COLO668 (cell line): ENCODE measurements around the gene NMUR1.
"Not testable (repeated sequence)": the region's sequence is repeated elsewhere in the genome, so short reads cannot be mapped to it uniquely, and the experiment has no call there.

Experiments
- DNase-seq: peaks from one replicate; lab custom pipeline; 2025; ENCODE audit not compliant: unreplicated experiment; lab: John Stamatoyannopoulos, UW

NMUR1 gene, protein sequence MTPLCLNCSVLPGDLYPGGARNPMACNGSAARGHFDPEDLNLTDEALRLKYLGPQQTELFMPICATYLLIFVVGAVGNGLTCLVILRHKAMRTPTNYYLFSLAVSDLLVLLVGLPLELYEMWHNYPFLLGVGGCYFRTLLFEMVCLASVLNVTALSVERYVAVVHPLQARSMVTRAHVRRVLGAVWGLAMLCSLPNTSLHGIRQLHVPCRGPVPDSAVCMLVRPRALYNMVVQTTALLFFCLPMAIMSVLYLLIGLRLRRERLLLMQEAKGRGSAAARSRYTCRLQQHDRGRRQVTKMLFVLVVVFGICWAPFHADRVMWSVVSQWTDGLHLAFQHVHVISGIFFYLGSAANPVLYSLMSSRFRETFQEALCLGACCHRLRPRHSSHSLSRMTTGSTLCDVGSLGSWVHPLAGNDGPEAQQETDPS

GRCh38 chr2:231530099-231531011, at the start of gene NMUR1:
Gene NMUR1, minus strand, starts transcription at chr2:231530445. Its CDS starts 84 bp downstream, at chr2:231530361.
- DNase-seq: peak; percentile 29

GRCh38 chr2:231579560-231579959, 49.3 kb upstream of the NMUR1 start:
- DNase-seq: no peak

- not testable (repeated sequence) for DNase-seq
These were observed 48.4 kb upstream of the NMUR1 start for GRCh38 chr2:231578655-231579054.

- no peak for DNase-seq
These were observed 46.2 kb upstream of the NMUR1 start for GRCh38 chr2:231576465-231576864.

GRCh38 chr2:231575612-231576256, 45.5 kb upstream of the NMUR1 start:
- DNase-seq: no peak

DNA sequence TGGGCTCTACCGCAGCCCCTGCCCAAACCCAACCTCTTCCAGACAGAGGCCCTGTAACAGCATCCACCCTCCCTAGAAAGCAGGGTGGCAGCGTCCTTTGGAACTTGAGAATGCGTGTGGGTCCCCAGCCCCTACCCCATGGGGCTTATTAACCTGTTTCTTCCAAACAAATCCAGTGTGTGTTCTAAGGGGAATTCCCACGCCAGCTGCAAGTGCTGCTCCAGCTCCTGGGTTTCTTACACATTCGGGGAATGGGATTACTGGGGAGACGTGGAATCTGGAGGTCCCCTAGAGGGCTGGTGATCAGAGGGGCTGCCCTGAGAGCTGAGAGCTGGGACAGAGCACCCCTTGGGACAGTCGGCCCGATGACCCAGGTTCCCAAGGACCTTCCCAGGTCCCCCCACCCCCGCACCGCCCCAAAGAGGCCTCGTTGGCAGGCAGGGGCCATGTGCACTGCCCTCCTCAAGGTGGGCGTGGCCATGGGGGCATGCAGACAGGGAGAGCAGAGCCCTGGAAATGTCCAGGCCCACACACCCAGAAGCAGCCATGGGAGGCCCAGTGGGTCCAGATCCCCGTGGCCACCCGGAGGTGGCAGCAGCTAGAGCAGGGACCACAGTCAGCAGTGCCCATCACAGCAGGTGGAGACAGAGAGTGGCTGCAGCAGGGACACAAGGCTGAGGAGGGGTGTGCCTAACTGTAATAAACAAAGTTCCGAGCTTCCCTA, 43.6 kb upstream of the NMUR1 start:
- DNase-seq: no peak

DNA sequence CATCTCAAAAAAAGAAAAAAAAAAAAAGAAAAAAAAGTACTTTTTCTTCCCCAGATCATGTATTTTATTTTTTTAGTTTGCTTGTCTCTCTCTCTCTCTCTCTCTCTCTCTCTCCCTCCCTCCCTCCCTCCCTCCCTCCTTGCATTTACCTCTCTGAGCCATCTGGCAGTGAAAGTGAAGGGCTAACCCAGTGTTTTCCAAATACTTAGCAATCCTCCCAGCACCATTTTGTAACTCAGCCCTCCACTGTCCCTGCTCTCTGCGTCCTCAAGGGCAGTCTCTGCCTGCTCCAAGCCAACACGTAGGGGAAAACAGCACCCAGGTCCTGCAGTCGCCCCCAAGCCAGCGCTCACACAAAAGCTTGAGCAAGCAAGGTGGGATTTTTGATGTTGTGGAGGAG, 42.9 kb upstream of the NMUR1 start:
- no peak for DNase-seq

DNA sequence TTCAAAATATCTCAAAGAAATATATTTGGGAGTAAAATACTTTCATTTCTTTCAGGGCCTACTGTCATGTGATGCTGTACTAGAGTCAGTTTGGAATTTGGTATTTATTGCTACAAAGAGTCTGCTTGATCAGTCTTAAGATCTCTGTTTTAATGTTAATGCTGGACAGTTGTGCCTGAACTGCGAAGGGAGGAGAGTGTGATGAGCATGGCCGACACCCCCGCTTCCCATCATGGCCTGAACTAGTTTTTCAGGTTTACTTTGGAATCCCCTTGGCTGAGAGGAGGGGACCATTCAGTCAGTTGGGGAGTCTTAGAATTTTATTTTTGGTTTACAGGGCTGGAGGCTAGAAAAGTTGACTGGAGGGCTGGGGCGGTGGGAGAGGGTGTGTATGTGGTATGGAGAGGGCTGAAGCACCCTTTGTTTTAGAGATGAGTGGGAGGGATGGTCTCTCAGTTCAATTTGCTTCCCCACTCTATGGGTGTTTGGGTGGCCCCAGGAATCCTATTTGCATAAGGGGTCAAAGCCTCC, 41.5 kb upstream of the NMUR1 start:
- DNase-seq: no peak

GRCh38 chr2:231570915-231571314, 40.7 kb upstream of the NMUR1 start:
- not testable (repeated sequence) for DNase-seq

- DNase-seq: peak; percentile 26
These were observed 38.7 kb upstream of the NMUR1 start for GRCh38 chr2:231568785-231569435.

DNA sequence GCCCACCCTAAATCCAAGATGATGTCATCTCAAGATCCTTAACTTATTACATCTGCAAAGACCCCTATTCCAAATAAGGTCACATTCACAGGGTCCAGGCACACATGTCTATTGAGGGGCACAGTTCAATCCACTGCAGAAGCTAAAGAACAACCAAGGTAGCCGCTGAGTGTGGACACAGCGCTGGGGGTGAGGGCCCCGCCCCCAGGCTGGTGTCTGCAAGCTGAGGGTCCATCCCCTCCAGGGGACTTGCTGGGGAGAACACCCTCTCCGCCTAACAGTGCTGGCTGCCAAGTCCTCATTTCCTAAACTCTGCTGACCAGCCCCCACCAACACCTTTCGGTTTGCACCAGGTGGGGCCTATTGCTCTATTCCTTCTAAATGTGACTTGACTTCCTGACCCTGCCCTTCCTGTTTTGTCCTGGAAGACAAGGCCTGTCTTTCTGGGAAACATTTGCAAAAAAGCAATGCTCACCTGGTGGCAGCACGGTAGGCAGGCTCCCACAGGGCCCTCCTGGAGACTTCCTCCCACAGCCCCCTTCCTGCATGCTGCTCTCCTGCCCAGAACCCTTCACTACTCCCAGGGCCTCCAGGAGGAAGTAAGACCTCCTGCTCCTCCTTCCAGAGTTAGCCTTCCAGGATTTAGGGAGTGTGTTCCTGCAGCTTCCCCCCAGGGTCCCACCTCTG, 38.0 kb upstream of the NMUR1 start:
- DNase-seq: no peak

GRCh38 chr2:231567159-231567558, 36.9 kb upstream of the NMUR1 start:
- DNase-seq: no peak

GRCh38 chr2:231565887-231566594, 35.8 kb upstream of the NMUR1 start:
- no peak for DNase-seq

- peak; percentile 42 for DNase-seq
These were observed 33.2 kb upstream of the NMUR1 start for GRCh38 chr2:231563378-231563961.

- DNase-seq: peak; percentile 27
These were observed 27.4 kb upstream of the NMUR1 start for GRCh38 chr2:231557571-231558217.

- DNase-seq: no peak
These were observed 26.7 kb upstream of the NMUR1 start for GRCh38 chr2:231556981-231557380.

- DNase-seq: not testable (repeated sequence)
These were observed 26.3 kb upstream of the NMUR1 start for GRCh38 chr2:231556496-231556895.
